HEK293 (cell line): Measurements from ENCODE around the gene GEMIN7.

Experiments used
- BCL11B ChIP-seq: fragments of 450-650 bp; formaldehyde crosslinking; IDR thresholded peaks from 2 replicates; pipeline ENCODE4 v1.5.1; 2016; ENCODE audit warnings: low read depth, missing biosample characterization, missing genetic modification characterization
- CTCF ChIP-seq: fragments of 450-650 bp; formaldehyde crosslinking; IDR thresholded peaks from 2 replicates; pipeline ENCODE4 v1.5.1; 2016; ENCODE audit warnings: missing biosample characterization, missing genetic modification characterization
- GFI1B ChIP-seq: fragments of 450-650 bp; formaldehyde crosslinking; IDR thresholded peaks from 2 replicates; pipeline ENCODE4 v1.5.1; 2016; ENCODE audit warnings: missing biosample characterization, missing genetic modification characterization
- GLI2 ChIP-seq: fragments of 450-650 bp; formaldehyde crosslinking; IDR thresholded peaks from 2 replicates; pipeline ENCODE4; 2017; ENCODE audit warnings: missing biosample characterization, missing genetic modification characterization, low read depth, borderline replicate concordance
- HOXD13 ChIP-seq: sonication (generic); formaldehyde crosslinking; IDR thresholded peaks from 2 replicates; pipeline ENCODE4 v1.8.0; 2022; ENCODE audit warnings: missing genetic modification reagents, borderline replicate concordance
- KLF16 ChIP-seq: fragments of 450-650 bp; formaldehyde crosslinking; IDR thresholded peaks from 2 replicates; pipeline ENCODE4 v1.5.1; 2017; ENCODE audit warnings: missing biosample characterization, missing genetic modification characterization
- MYNN ChIP-seq: fragments of 450-650 bp; formaldehyde crosslinking; IDR thresholded peaks from 2 replicates; pipeline ENCODE4 v1.5.1; 2016; ENCODE audit warnings: missing biosample characterization, missing genetic modification characterization, borderline replicate concordance
- REPIN1 ChIP-seq: fragments of 450-650 bp; formaldehyde crosslinking; IDR thresholded peaks from 2 replicates; pipeline ENCODE4 v1.5.1; 2017; ENCODE audit warnings: missing biosample characterization, missing genetic modification characterization, low read depth
- SETDB1 ChIP-seq: IDR thresholded peaks from one replicate; pipeline ENCODE4 v1.6.1; 2017; ENCODE audit warnings: mild to moderate bottlenecking, low read length, moderate library complexity, mixed read lengths; ENCODE audit not compliant: insufficient read length
- SP2 ChIP-seq: fragments of 450-650 bp; formaldehyde crosslinking; IDR thresholded peaks from 2 replicates; pipeline ENCODE4 v1.5.1; 2016; ENCODE audit warnings: missing biosample characterization, missing genetic modification characterization
- ZBTB48 ChIP-seq: fragments of 450-650 bp; formaldehyde crosslinking; IDR thresholded peaks from 2 replicates; pipeline ENCODE4 v1.5.1; 2016; ENCODE audit warnings: missing biosample characterization, missing genetic modification characterization
- ZBTB49 ChIP-seq: fragments of 450-650 bp; formaldehyde crosslinking; IDR thresholded peaks from 2 replicates; pipeline ENCODE4 v1.5.1; 2016; ENCODE audit warnings: missing biosample characterization, missing genetic modification characterization, low read depth
- ZBTB7A ChIP-seq: fragments of 450-650 bp; formaldehyde crosslinking; IDR thresholded peaks from 2 replicates; pipeline ENCODE4 v1.5.1; 2016; ENCODE audit warnings: low read depth, missing biosample characterization, missing genetic modification characterization
- ZFHX2 ChIP-seq: fragments of 450-650 bp; formaldehyde crosslinking; conservative IDR thresholded peaks from 2 replicates; pipeline ENCODE4 v1.5.1; 2016; ENCODE audit warnings: missing biosample characterization, missing genetic modification characterization
- ZFP3 ChIP-seq: fragments of 450-650 bp; formaldehyde crosslinking; IDR thresholded peaks from 2 replicates; pipeline ENCODE4 v1.5.1; 2016; ENCODE audit warnings: low read depth, missing biosample characterization, missing genetic modification characterization
- ZFP37 ChIP-seq: fragments of 450-650 bp; formaldehyde crosslinking; IDR thresholded peaks from 2 replicates; pipeline ENCODE4 v1.5.1; 2016; ENCODE audit warnings: missing biosample characterization, missing genetic modification characterization
- ZFP69B ChIP-seq: fragments of 450-650 bp; formaldehyde crosslinking; IDR thresholded peaks from 2 replicates; pipeline ENCODE4 v1.5.1; 2016; ENCODE audit warnings: missing biosample characterization, missing genetic modification characterization
- ZNF146 ChIP-seq: fragments of 450-650 bp; formaldehyde crosslinking; IDR thresholded peaks from 2 replicates; pipeline ENCODE4 v1.5.1; 2016; ENCODE audit warnings: missing biosample characterization, missing genetic modification characterization
- ZNF16 ChIP-seq: fragments of 450-650 bp; formaldehyde crosslinking; IDR thresholded peaks from 2 replicates; pipeline ENCODE4 v1.5.1; 2016; ENCODE audit warnings: low read depth, missing biosample characterization, missing genetic modification characterization
- ZNF214 ChIP-seq: fragments of 450-650 bp; formaldehyde crosslinking; IDR thresholded peaks from 2 replicates; pipeline ENCODE4 v1.5.1; 2017; ENCODE audit warnings: missing biosample characterization, mild to moderate bottlenecking, missing genetic modification characterization, borderline replicate concordance
- ZNF221 ChIP-seq: fragments of 450-650 bp; formaldehyde crosslinking; IDR thresholded peaks from 2 replicates; pipeline ENCODE4 v1.5.1; 2017; ENCODE audit warnings: missing biosample characterization, missing genetic modification characterization, borderline replicate concordance
- ZNF223 ChIP-seq: fragments of 450-650 bp; formaldehyde crosslinking; IDR thresholded peaks from 2 replicates; pipeline ENCODE4 v1.5.1; 2016; ENCODE audit warnings: missing biosample characterization, missing genetic modification characterization
- ZNF239 ChIP-seq: fragments of 450-650 bp; formaldehyde crosslinking; IDR thresholded peaks from 2 replicates; pipeline ENCODE4 v1.5.1; 2016; ENCODE audit warnings: missing biosample characterization, missing genetic modification characterization
- ZNF274 ChIP-seq, 2 experiments: fragments of 200-500 bp in 1 of 2; fragments of 450-650 bp in 1 of 2; sonication (Bioruptor generic) in 1 of 2; formaldehyde crosslinking in 1 of 2; IDR thresholded peaks; 2 replicates each; pipeline versions ENCODE4 v1.5.1 to v1.6.1; 2014 to 2016; ENCODE audit warnings: borderline replicate concordance in 1 of 2, inconsistent platforms in 1 of 2, low read length in 1 of 2, missing biosample characterization in 1 of 2, missing genetic modification characterization in 1 of 2
- ZNF302 ChIP-seq: fragments of 450-650 bp; formaldehyde crosslinking; IDR thresholded peaks from 2 replicates; pipeline ENCODE4 v1.5.1; 2016; ENCODE audit warnings: missing biosample characterization, missing genetic modification characterization, low read depth
- ZNF423 ChIP-seq: fragments of 450-650 bp; formaldehyde crosslinking; IDR thresholded peaks from 2 replicates; pipeline ENCODE4 v1.5.1; 2016; ENCODE audit warnings: missing biosample characterization, missing genetic modification characterization
- ZNF433 ChIP-seq: fragments of 450-650 bp; formaldehyde crosslinking; IDR thresholded peaks from 2 replicates; pipeline ENCODE4 v1.5.1; 2016; ENCODE audit warnings: missing biosample characterization, missing genetic modification characterization, low read depth
- ZNF521 ChIP-seq: fragments of 450-650 bp; formaldehyde crosslinking; IDR thresholded peaks from 2 replicates; pipeline ENCODE4 v1.5.1; 2017; ENCODE audit warnings: missing biosample characterization, mild to moderate bottlenecking, missing genetic modification characterization
- ZNF548 ChIP-seq: fragments of 450-650 bp; formaldehyde crosslinking; IDR thresholded peaks from 2 replicates; pipeline ENCODE4 v1.5.1; 2016; ENCODE audit warnings: missing biosample characterization, missing genetic modification characterization
- ZNF645 ChIP-seq: fragments of 450-650 bp; formaldehyde crosslinking; IDR thresholded peaks from 2 replicates; pipeline ENCODE4; 2016; ENCODE audit warnings: missing biosample characterization, missing genetic modification characterization
- ZNF692 ChIP-seq: fragments of 450-650 bp; formaldehyde crosslinking; IDR thresholded peaks from 2 replicates; pipeline ENCODE4 v1.5.1; 2016; ENCODE audit warnings: missing biosample characterization, missing genetic modification characterization
- ZNF701 ChIP-seq: fragments of 450-650 bp; formaldehyde crosslinking; IDR thresholded peaks from 2 replicates; pipeline ENCODE4 v1.5.1; 2016; ENCODE audit warnings: missing biosample characterization, missing genetic modification characterization
- ZNF76 ChIP-seq: fragments of 450-650 bp; formaldehyde crosslinking; IDR thresholded peaks from 2 replicates; pipeline ENCODE4; 2016; ENCODE audit warnings: low read depth, missing biosample characterization, missing genetic modification characterization, borderline replicate concordance
- ZNF768 ChIP-seq: fragments of 450-650 bp; formaldehyde crosslinking; IDR thresholded peaks from 2 replicates; pipeline ENCODE4 v1.5.1; 2018; ENCODE audit warnings: missing biosample characterization, mild to moderate bottlenecking, missing genetic modification characterization

Gene GEMIN7

GRCh38 chr19:45038931-45039893 is 39.8 kb upstream of the GEMIN7 start, which contains the start of gene CLASRP (continued):
- 0 out of 2 replicates have a peak, but pooled peaks have one; percentile 6 for TF ChIP-seq ZNF239 (tag by site-specific recombination)
- TF ChIP-seq ZNF221 (tag by site-specific recombination) = no peak
- TF ChIP-seq ZFP3 (tag by site-specific recombination) = no peak
- no peak for TF ChIP-seq GFI1B (tag by site-specific recombination)
- no peak for TF ChIP-seq SETDB1
- TF ChIP-seq ZNF302 = no peak
- peak; percentile 62 for TF ChIP-seq ZFP69B (tag by site-specific recombination)
- peak; percentile 74; the same call in 1 of the 2 replicates for TF ChIP-seq ZFP37 (tag by site-specific recombination)
- TF ChIP-seq CTCF = peak; percentile 57; the same call in 1 of the 2 replicates
- TF ChIP-seq ZNF548 (tag by site-specific recombination) = no peak
- no peak for TF ChIP-seq ZNF16 (tag by site-specific recombination)
- TF ChIP-seq GLI2 (tag by site-specific recombination) = no peak
- no peak for TF ChIP-seq BCL11B
- no peak for TF ChIP-seq ZNF433
- no peak for TF ChIP-seq ZNF214
- TF ChIP-seq ZNF76 (tag by site-specific recombination) = peak; percentile 40; the same call in 1 of the 2 replicates
- no peak for TF ChIP-seq ZBTB49 (tag by site-specific recombination)
- peak; percentile 66 for TF ChIP-seq ZFHX2 (tag by site-specific recombination)
- peak; percentile 90; the same call in 1 of the 2 replicates for TF ChIP-seq REPIN1 (tag by site-specific recombination)
- TF ChIP-seq MYNN (tag by site-specific recombination) = no peak
- TF ChIP-seq ZNF645 (tag by site-specific recombination) = no peak
- TF ChIP-seq ZNF768 (tag by site-specific recombination) = no peak
- peak; percentile 94 for TF ChIP-seq KLF16
- no peak for TF ChIP-seq ZNF223 (tag by site-specific recombination)
- TF ChIP-seq ZNF423 = no peak
- no peak for TF ChIP-seq ZNF521 (tag by site-specific recombination)
- TF ChIP-seq ZNF701 = no peak
- TF ChIP-seq ZBTB7A (tag by site-specific recombination) = no peak
- no peak for TF ChIP-seq ZNF146 (tag by site-specific recombination)
- TF ChIP-seq ZNF274 (IDR thresholded peaks at IDR 0.05; ENCODE audit: low read length) = no peak
- no peak for TF ChIP-seq ZNF274 (tag by site-specific recombination; IDR thresholded peaks at IDR 0.05; ENCODE audit: borderline replicate concordance)
- no peak for TF ChIP-seq ZBTB48 (tag by site-specific recombination)
- TF ChIP-seq SP2 (tag by site-specific recombination) = peak; percentile 95
- no peak for TF ChIP-seq HOXD13 (CRISPR knock-in tag)
- TF ChIP-seq ZNF692 (tag by site-specific recombination) = peak; percentile 78
